Measurements from ENCODE around the gene FAF2. TPM values are rescaled to one million over a fixed set of nuclear protein-coding genes. Genes with fewer than 3 reads are reported as not detected.

The FAF2 gene
- total and polyA plus RNA-seq, 7 experiments from 2014 or later: 11.8 to 43.2 (median 30.9) TPM

DNA sequence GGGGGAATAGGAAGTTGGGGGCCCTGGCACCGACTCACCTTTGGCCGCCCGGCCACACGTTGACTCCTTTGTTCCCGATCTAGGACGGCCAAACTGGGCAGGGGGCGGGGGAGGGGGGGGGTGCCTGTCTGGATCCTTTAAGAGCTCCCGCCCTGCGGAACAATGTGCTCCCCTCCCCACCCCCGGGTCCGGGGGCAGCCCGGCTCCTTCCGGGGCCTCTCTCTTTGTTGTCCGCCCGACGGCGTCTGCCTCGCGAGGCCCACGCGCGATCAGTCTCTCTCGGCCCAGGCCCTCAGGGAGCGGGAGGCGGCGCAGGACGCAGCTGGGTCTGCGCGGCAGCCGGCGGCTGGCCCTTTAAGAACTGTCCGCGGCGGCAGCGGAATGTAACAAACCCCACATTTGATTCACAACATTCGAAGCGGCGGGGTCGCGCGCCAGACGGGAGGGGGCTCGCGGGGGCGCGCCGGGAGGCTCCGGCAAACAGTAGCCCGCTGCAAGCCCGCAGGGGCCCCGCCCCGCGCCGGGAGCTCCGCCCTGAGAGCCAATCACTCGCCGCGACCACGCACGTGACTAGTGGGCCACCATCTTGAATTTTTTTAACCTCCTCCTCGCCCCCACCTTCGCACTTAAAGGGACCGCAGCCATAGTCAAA, 88.8 kb downstream of the FAF2 start, which contains the start of gene RNF44:
RNF44 (minus strand) TSS at position 501 of the 652 bp plus-strand sequence. CDS start 4,930 bp downstream, outside the sequence.
- H3K27me3 Mint-ChIP-seq: no peaks in the 10 kb centered on the region
- intact Hi-C loops (cut with micrococcal nuclease): loop anchor here (1.0 to 10.0 kb wide), 20 partner anchors 8 to 1015 kb away; partner anchors contain the start of genes CLTB (in 2 of the 2), FAF2 (in 2 of the 2), GRK6 (in 2 of the 2) and HRH2 (in 2 of the 2)
- POLR2A ChIA-PET: interaction anchor here (0.9 to 11.7 kb wide), 17 partner anchors 8 to 175 kb away, joined by 3 to 251 read pairs (median 9); partner anchors contain the start of genes CDHR2, CLTB, FAF2 and HIGD2A
- H3K9me3 Mint-ChIP-seq: peaks cover 0 to 8% (median 0%) of the 10 kb centered on the region in 11 donors
- H3K4me1 Mint-ChIP-seq: peaks cover 50 to 69% (median 65%) of the 10 kb centered on the region in 7 donors
- H3K4me3 Mint-ChIP-seq: peak within 1 kb of the TSS; percentile 96 to 100 (median 99)
- peaks cover 4 to 27% (median 8%) of the 10 kb centered on the region in 5 donors for H3K36me3 Mint-ChIP-seq
- DNase-seq (peak; percentile 98 to 100 (median 99)), ATAC-seq (peak; percentile 79)
- H3K27me3 ChIP-seq (ENCODE audit: control insufficient read depth in 2 of 2, insufficient read depth in 2 of 2, low read length in 2 of 2): no peaks in the 10 kb centered on the region
- H3K27ac Mint-ChIP-seq: peak within 1 kb of the TSS; percentile 99 to 100 (median 99)
- no peaks in the 10 kb centered on the region for H3K9me3 ChIP-seq (ENCODE audit: control insufficient read depth in 2 of 3, low read length in 3 of 3)
- H3K36me3 ChIP-seq (ENCODE audit: control insufficient read depth in 2 of 3, insufficient read depth in 3 of 3, low read length in 3 of 3): peaks cover 0 to 22% (median 0%) of the 10 kb centered on the region in 3 experiments
- H3K4me1 ChIP-seq (ENCODE audit: control insufficient read depth in 2 of 2, insufficient read depth in 2 of 2, low read length in 2 of 2): peaks cover 65 to 66% of the 10 kb centered on the region in 2 donors
- CTCF ChIA-PET: interaction anchor here (0.9 to 1.8 kb wide), 3 partner anchors 37 to 175 kb away, joined by 3 to 9 read pairs (median 3); partner anchors contain the start of genes FAF2 and KIAA1191
- peak within 1 kb of the TSS; percentile 100 for H3K4me3 ChIP-seq (ENCODE audit: low read length)
- H3K27ac ChIP-seq (ENCODE audit: low read depth, low read length): peak within 1 kb of the TSS; percentile 96

DNA sequence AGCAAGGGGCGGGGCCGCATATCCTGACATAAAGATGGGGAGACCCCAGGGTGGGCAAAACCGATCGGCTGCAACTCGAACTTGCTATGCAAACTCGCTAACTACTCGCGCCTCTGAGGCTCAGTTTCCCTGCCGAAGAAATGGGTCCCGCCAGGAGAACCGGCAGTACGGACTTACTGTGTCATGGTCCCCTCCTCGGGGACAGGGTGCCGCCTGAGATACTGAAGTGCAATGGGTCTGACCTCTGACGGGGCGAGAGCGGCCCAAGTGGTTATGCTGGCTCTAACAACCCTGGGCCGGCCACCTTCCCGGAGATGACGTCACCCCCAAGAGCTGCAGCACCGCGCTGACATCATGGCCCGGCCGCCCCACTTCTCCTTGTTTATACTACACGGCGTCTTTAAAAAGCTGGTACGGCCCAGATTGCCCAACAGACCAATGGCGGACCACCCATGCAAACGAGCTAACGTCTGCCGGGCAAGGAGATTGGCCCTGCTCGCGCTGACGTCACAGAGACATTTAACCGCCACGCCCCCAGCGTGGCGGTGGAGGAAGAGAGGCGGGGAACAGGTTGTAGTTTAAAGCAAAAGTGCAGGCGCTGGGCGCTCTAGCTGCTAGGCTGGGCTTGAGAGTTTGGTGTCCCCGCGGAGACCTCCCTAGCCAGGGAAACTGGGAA, 89.5 kb downstream of the FAF2 start:
- peaks cover 4 to 27% (median 8%) of the 10 kb centered on the region in 5 donors for H3K36me3 Mint-ChIP-seq
- intact Hi-C loops (cut with micrococcal nuclease): loop anchor here (1.0 to 10.0 kb wide), 20 partner anchors 8 to 1015 kb away; partner anchors contain the start of genes CLTB (in 2 of the 2), FAF2 (in 2 of the 2), GRK6 (in 2 of the 2) and HRH2 (in 2 of the 2)

DNA sequence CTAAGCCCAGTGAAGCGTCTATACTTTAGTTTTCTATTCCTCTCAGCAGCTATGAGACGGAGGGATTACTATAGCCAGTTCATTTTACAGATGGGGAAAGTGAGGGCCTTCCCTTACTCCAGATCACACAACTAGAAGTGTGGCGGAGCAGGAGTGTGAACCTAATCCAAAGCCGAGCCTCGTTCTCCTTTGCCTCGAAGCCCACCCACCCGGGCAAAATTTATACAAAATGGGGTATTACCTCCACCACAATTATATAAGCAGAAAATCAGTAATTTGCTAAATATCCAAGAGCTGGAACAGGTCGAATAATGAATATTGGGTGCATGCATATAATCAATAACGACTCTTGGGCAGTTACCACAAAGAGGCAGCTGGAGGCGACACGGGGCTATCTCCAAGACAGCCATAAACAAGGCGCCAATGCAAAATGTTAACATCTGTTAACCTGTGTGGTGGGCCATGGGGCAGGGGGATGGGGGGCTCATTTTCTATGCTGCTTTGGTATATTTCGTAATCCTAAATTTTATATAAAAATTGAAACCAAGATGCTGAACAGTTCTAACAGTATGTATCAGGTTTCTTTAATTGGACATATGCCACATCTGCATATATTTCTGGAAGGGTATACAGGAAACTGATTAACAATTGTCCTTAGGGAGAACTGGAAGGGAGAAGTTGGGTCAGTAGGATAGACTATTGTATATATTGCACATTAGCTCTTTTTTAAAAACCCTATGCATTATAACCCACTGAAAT, 90.2 kb downstream of the FAF2 start:
- Histone ChIP-seq H3K4me1 (ENCODE audit: control insufficient read depth in 2 of 2, insufficient read depth in 2 of 2, low read length in 2 of 2) (peaks cover 51 to 58% of the 10 kb centered on the region in 2 donors), H3K4me3 (ENCODE audit: low read length) (peak overlapping the region; percentile 54), H3K36me3 (ENCODE audit: control insufficient read depth in 2 of 3, insufficient read depth in 3 of 3, low read length in 3 of 3) (peaks cover 0 to 20% (median 0%) of the 10 kb centered on the region in 3 experiments), H3K27ac (ENCODE audit: low read depth, low read length) (peak overlapping the region; percentile 96), H3K27me3 (ENCODE audit: control insufficient read depth in 2 of 2, insufficient read depth in 2 of 2, low read length in 2 of 2) (no peaks in the 10 kb centered on the region), H3K9me3 (ENCODE audit: control insufficient read depth in 2 of 3, low read length in 3 of 3) (no peaks in the 10 kb centered on the region)
- no peaks in the 10 kb centered on the region for H3K27me3 Mint-ChIP-seq
- ChIA-PET POLR2A (interaction anchor here (0.9 to 11.7 kb wide), 15 partner anchors 10 to 176 kb away, joined by 3 to 251 read pairs (median 10); partner anchors contain the start of genes CDHR2, CLTB, FAF2 and HIGD2A), CTCF (interaction anchor here (0.7 to 1.8 kb wide), 8 partner anchors 12 to 177 kb away, joined by 3 to 9 read pairs (median 3); partner anchors contain the start of genes FAF2 and KIAA1191)
- ATAC-seq (no peak), DNase-seq (no peak)
- H3K9me3 Mint-ChIP-seq: peaks cover 0 to 8% (median 0%) of the 10 kb centered on the region in 11 donors
- H3K4me3 Mint-ChIP-seq: peak overlapping the region; percentile 96 to 100 (median 99)
- H3K36me3 Mint-ChIP-seq: peaks cover 4 to 24% (median 8%) of the 10 kb centered on the region in 5 donors
- peaks cover 52 to 69% (median 66%) of the 10 kb centered on the region in 7 donors for H3K4me1 Mint-ChIP-seq
- intact Hi-C loops (cut with micrococcal nuclease): loop anchor here (5.0 to 10.0 kb wide), 7 partner anchors 594 to 1016 kb away; partner anchors contain the start of genes HRH2 (in 2 of the 2), GRK6 (in 1 of the 2), LMAN2 (in 1 of the 2) and NSD1 (in 1 of the 2)
- H3K27ac Mint-ChIP-seq: peak overlapping the region; percentile 99 to 100 (median 99)

More for the DNA sequence above, 89.5 kb downstream of the FAF2 start:
- Histone ChIP-seq H3K27ac (ENCODE audit: low read depth, low read length) (peak overlapping the region; percentile 96), H3K4me3 (ENCODE audit: low read length) (peak overlapping the region; percentile 100), H3K36me3 (ENCODE audit: control insufficient read depth in 2 of 3, insufficient read depth in 3 of 3, low read length in 3 of 3) (peaks cover 0 to 20% (median 0%) of the 10 kb centered on the region in 3 experiments), H3K27me3 (ENCODE audit: control insufficient read depth in 2 of 2, insufficient read depth in 2 of 2, low read length in 2 of 2) (no peaks in the 10 kb centered on the region), H3K4me1 (ENCODE audit: control insufficient read depth in 2 of 2, insufficient read depth in 2 of 2, low read length in 2 of 2) (peaks cover 58 to 65% of the 10 kb centered on the region in 2 donors), H3K9me3 (ENCODE audit: control insufficient read depth in 2 of 3, low read length in 3 of 3) (no peaks in the 10 kb centered on the region)
- ChIA-PET POLR2A (interaction anchor here (0.9 to 11.7 kb wide), 19 partner anchors 9 to 176 kb away, joined by 3 to 251 read pairs (median 6); partner anchors contain the start of genes CDHR2, CLTB, FAF2 and HIGD2A), CTCF (interaction anchor here (0.7 to 1.8 kb wide), 6 partner anchors 13 to 176 kb away, joined by 3 to 9 read pairs (median 3); partner anchors contain the start of genes FAF2 and KIAA1191)
- DNase-seq (peak; percentile 80 to 99 (median 96)), ATAC-seq (peak; percentile 83)
- H3K27me3 Mint-ChIP-seq: no peaks in the 10 kb centered on the region
- H3K4me1 Mint-ChIP-seq: peaks cover 55 to 74% (median 71%) of the 10 kb centered on the region in 7 donors
- H3K9me3 Mint-ChIP-seq: peaks cover 0 to 8% (median 0%) of the 10 kb centered on the region in 11 donors
- peak overlapping the region; percentile 96 to 100 (median 99) for H3K4me3 Mint-ChIP-seq
- H3K27ac Mint-ChIP-seq: peak overlapping the region; percentile 99 to 100 (median 99)

DNA sequence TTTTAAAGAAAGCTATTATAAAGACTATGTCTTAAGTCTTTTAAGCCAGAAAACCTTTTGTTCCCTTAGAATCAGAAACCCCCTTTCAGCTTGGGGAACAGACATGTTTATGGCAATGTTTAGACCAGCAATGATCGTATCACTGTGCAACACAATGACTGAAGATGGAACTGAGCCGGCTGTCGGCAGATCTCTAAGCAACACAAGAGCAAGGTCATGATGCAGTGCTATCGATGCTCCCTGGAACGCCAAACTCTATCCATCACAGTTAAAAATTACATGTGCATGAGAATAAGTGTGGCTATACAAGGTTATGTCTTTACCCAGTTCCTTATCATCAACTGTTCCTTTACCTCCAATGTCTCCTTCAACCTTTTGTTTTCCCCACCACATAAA, 90.8 kb downstream of the FAF2 start:
- intact Hi-C loops (cut with micrococcal nuclease): loop anchor here (5.0 to 10.0 kb wide), 7 partner anchors 593 to 1017 kb away; partner anchors contain the start of genes HRH2 (in 2 of the 2), GRK6 (in 1 of the 2), LMAN2 (in 1 of the 2) and NSD1 (in 1 of the 2)
- Histone ChIP-seq H3K27me3 (ENCODE audit: control insufficient read depth in 2 of 2, insufficient read depth in 2 of 2, low read length in 2 of 2) (no peaks in the 10 kb centered on the region), H3K4me1 (ENCODE audit: control insufficient read depth in 2 of 2, insufficient read depth in 2 of 2, low read length in 2 of 2) (peaks cover 48 to 53% of the 10 kb centered on the region in 2 donors), H3K4me3 (ENCODE audit: low read length) (no peak overlapping the region), H3K9me3 (ENCODE audit: control insufficient read depth in 2 of 3, low read length in 3 of 3) (no peaks in the 10 kb centered on the region), H3K36me3 (ENCODE audit: control insufficient read depth in 2 of 3, insufficient read depth in 3 of 3, low read length in 3 of 3) (peaks cover 0 to 20% (median 0%) of the 10 kb centered on the region in 3 experiments), H3K27ac (ENCODE audit: low read depth, low read length) (peak overlapping the region; percentile 96)
- Mint-ChIP-seq H3K4me1 (peaks cover 48 to 68% (median 61%) of the 10 kb centered on the region in 7 donors), H3K4me3 (peak overlapping the region in 7 of 10 donors; percentile 25 to 100 (median 57)), H3K27ac (peak overlapping the region; percentile 38 to 100 (median 99)), H3K9me3 (peaks cover 0 to 5% (median 0%) of the 10 kb centered on the region in 11 donors), H3K27me3 (no peaks in the 10 kb centered on the region), H3K36me3 (peaks cover 3 to 19% (median 4%) of the 10 kb centered on the region in 5 donors)
- CTCF ChIA-PET: interaction anchor here (0.7 to 1.9 kb wide), 7 partner anchors 9 to 123 kb away, joined by 3 to 9 read pairs (median 5); partner anchors contain the start of genes CLTB and FAF2
- DNase-seq (no peak), ATAC-seq (no peak)
- POLR2A ChIA-PET: interaction anchor here (1.0 to 11.7 kb wide), 7 partner anchors 10 to 177 kb away, joined by 3 to 251 read pairs (median 27); partner anchors contain the start of genes CDHR2, FAF2 and KIAA1191

DNA sequence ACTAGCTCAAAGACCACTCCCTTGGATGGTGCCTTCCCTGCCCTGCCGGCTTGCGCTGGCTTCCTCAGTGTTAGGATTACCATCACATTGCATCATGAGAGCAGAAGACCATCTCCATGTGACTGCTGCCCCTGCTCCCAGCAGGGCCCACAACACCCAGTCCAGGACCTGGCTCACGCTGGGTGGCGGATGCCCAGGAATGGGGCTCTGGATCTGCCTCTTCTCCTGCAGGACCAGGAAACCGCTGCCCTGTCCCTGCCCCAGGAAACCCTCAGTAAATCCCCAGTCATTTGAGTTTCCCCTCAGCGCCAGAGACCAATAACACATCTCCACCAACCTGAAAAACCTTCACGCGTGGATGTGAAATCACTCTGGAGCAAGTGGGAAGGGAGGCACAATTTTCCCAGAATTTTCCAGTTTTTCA, 92.3 kb downstream of the FAF2 start:
- H3K4me1 Mint-ChIP-seq: peaks cover 49 to 69% (median 60%) of the 10 kb centered on the region in 7 donors
- H3K27me3 Mint-ChIP-seq: no peaks in the 10 kb centered on the region
- Histone ChIP-seq H3K36me3 (ENCODE audit: control insufficient read depth in 2 of 3, insufficient read depth in 3 of 3, low read length in 3 of 3) (peaks cover 0 to 19% (median 0%) of the 10 kb centered on the region in 3 experiments), H3K4me1 (ENCODE audit: control insufficient read depth in 2 of 2, insufficient read depth in 2 of 2, low read length in 2 of 2) (peaks cover 48 to 54% of the 10 kb centered on the region in 2 donors), H3K27ac (ENCODE audit: low read depth, low read length) (peak overlapping the region; percentile 83), H3K4me3 (ENCODE audit: low read length) (peak overlapping the region; percentile 86), H3K9me3 (ENCODE audit: control insufficient read depth in 2 of 3, low read length in 3 of 3) (no peaks in the 10 kb centered on the region), H3K27me3 (ENCODE audit: control insufficient read depth in 2 of 2, insufficient read depth in 2 of 2, low read length in 2 of 2) (no peaks in the 10 kb centered on the region)
- H3K9me3 Mint-ChIP-seq: peaks cover 0 to 5% (median 0%) of the 10 kb centered on the region in 11 donors
- ChIA-PET CTCF (interaction anchor here (1.3 to 1.9 kb wide), 2 partner anchors 11 to 124 kb away, joined by 5 to 8 read pairs; partner anchors contain the start of gene CLTB), POLR2A (interaction anchor here (0.5 to 11.7 kb wide), 4 partner anchors 12 to 179 kb away, joined by 3 to 251 read pairs (median 16); partner anchors contain the start of gene KIAA1191)
- DNase-seq (no peak), ATAC-seq (no peak)
- peak overlapping the region; percentile 93 to 100 (median 99) for H3K27ac Mint-ChIP-seq
- H3K4me3 Mint-ChIP-seq: peak overlapping the region; percentile 86 to 97 (median 92)
- intact Hi-C loops (cut with micrococcal nuclease): loop anchor here in 1 of 2 donors (5.0 kb wide), 1 partner anchor 33 kb away; no protein-coding TSS in a partner anchor
- peaks cover 0 to 6% (median 0%) of the 10 kb centered on the region in 5 donors for H3K36me3 Mint-ChIP-seq

All from naive thymus-derived CD4-positive, alpha-beta T cell (primary cell).